Measurements from ENCODE around the gene MLST8.

The MLST8 gene

DNA sequence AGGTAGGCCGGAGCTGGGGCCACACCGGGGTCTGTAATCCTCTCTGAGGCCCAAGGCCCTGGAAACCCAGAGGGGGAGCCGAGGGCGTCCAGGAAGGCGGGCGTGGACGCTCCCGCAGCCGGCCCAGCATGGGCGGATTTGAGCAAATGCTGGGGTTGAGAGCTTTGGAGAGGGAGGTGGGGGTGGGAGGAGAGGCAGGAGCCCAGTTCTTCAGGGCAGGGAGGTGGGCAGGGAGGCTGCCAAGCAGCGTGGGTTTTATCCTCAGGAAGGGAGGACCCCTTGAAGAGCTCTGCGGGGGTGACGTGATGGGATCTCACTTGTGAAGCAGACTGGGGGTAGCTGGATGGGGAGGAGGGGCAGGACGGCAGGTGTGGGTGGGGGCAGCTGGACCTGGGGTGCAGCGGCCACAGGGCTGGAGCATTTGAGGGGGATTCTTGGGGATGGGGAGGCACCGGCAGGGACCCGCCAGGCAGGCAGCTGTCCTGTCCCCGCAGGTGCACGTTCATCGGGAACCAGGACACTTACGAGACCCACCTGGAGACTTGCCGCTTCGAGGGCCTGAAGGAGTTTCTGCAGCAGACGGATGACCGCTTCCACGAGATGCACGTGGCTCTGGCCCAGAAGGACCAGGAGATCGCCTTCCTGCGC lies 32.4 kb upstream of the MLST8 start:
- no peaks in the 10 kb centered on the region for H3K4me1 ChIP-seq (ENCODE audit: control insufficient read depth, insufficient read depth, low read length)
- POLR2A ChIA-PET = interaction anchor here (0.6 to 3.2 kb wide), 6 partner anchors 11 to 277 kb away, joined by 3 to 18 read pairs (median 4); partner anchors contain the start of genes PGP and TRAF7
- TF ChIP-seq EGR2 (tag by site-specific recombination; IDR thresholded peaks at IDR 0.05; ENCODE audit: low read depth) = peak; percentile 90
- TF ChIP-seq, protein P1, sequence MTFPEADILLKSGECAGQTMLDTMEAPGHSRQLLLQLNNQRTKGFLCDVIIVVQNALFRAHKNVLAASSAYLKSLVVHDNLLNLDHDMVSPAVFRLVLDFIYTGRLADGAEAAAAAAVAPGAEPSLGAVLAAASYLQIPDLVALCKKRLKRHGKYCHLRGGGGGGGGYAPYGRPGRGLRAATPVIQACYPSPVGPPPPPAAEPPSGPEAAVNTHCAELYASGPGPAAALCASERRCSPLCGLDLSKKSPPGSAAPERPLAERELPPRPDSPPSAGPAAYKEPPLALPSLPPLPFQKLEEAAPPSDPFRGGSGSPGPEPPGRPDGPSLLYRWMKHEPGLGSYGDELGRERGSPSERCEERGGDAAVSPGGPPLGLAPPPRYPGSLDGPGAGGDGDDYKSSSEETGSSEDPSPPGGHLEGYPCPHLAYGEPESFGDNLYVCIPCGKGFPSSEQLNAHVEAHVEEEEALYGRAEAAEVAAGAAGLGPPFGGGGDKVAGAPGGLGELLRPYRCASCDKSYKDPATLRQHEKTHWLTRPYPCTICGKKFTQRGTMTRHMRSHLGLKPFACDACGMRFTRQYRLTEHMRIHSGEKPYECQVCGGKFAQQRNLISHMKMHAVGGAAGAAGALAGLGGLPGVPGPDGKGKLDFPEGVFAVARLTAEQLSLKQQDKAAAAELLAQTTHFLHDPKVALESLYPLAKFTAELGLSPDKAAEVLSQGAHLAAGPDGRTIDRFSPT (tag by site-specific recombination; IDR thresholded peaks at IDR 0.05) = 0 out of 2 replicates have a peak, but pooled peaks have one; percentile 12
- TF ChIP-seq, protein P2, sequence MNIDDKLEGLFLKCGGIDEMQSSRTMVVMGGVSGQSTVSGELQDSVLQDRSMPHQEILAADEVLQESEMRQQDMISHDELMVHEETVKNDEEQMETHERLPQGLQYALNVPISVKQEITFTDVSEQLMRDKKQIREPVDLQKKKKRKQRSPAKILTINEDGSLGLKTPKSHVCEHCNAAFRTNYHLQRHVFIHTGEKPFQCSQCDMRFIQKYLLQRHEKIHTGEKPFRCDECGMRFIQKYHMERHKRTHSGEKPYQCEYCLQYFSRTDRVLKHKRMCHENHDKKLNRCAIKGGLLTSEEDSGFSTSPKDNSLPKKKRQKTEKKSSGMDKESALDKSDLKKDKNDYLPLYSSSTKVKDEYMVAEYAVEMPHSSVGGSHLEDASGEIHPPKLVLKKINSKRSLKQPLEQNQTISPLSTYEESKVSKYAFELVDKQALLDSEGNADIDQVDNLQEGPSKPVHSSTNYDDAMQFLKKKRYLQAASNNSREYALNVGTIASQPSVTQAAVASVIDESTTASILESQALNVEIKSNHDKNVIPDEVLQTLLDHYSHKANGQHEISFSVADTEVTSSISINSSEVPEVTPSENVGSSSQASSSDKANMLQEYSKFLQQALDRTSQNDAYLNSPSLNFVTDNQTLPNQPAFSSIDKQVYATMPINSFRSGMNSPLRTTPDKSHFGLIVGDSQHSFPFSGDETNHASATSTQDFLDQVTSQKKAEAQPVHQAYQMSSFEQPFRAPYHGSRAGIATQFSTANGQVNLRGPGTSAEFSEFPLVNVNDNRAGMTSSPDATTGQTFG (tag by site-specific recombination; IDR thresholded peaks at IDR 0.05; ENCODE audit: borderline replicate concordance) = no peak
- peak; percentile 86 for TF ChIP-seq ZFHX2 (tag by site-specific recombination; conservative IDR thresholded peaks at IDR 0.05)
- TF ChIP-seq SP2 (tag by site-specific recombination; IDR thresholded peaks at IDR 0.05) = no peak
- TF ChIP-seq, protein P3, sequence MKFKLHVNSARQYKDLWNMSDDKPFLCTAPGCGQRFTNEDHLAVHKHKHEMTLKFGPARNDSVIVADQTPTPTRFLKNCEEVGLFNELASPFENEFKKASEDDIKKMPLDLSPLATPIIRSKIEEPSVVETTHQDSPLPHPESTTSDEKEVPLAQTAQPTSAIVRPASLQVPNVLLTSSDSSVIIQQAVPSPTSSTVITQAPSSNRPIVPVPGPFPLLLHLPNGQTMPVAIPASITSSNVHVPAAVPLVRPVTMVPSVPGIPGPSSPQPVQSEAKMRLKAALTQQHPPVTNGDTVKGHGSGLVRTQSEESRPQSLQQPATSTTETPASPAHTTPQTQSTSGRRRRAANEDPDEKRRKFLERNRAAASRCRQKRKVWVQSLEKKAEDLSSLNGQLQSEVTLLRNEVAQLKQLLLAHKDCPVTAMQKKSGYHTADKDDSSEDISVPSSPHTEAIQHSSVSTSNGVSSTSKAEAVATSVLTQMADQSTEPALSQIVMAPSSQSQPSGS (tag by site-specific recombination; IDR thresholded peaks at IDR 0.05; ENCODE audit: low read depth) = no peak
- no peak for TF ChIP-seq ZNF121 (tag by site-specific recombination; IDR thresholded peaks at IDR 0.05)
- no peak overlapping the region for H3K4me3 ChIP-seq (ENCODE audit: low read depth, low read length)
- H3K9me3 ChIP-seq (ENCODE audit: control insufficient read depth, insufficient read depth, low read depth, low read length) = no peaks in the 10 kb centered on the region
- H3K27ac ChIP-seq (ENCODE audit: extremely low read depth, low read depth, low read length) = no peak overlapping the region
- CTCF ChIA-PET = no interaction called here
- peaks cover 0 to 63% of the 10 kb centered on the region in 2 experiments; a peak in 2 of 3 replicates for H3K36me3 ChIP-seq (ENCODE audit: control insufficient read depth in 2 of 2, insufficient read depth in 1 of 2, low read length in 2 of 2)

DNA sequence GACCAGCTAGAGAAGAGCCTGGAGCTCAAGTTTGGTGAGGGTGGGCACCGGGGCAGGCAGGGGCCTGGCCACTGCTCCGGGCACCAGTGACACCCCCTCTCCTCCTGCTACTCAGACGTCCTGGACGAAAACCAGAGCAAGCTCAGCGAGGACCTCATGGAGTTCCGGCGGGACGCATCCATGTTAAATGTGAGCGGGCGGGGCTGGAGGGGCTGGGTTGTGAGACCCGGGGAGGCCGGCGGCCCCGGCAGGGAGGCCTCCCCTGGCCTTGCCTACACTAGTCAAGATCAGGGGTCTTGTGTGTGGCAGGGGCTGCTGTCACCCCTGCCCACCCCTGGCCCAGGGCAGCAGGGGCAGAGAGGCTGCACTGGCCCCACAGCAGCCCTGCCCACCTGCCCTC lies 31.9 kb upstream of the MLST8 start:
- CTCF ChIA-PET = no interaction called here
- POLR2A ChIA-PET = interaction anchor here (0.6 to 3.2 kb wide), 5 partner anchors 11 to 240 kb away, joined by 3 to 18 read pairs (median 5); partner anchors contain the start of genes PGP and TRAF7
- TF ChIP-seq ZNF366 (tag by site-specific recombination; conservative IDR thresholded peaks at IDR 0.05) (no peak), ZNF146 (tag by site-specific recombination; IDR thresholded peaks at IDR 0.05) (no peak), SP7 (tag by site-specific recombination; IDR thresholded peaks at IDR 0.05) (no peak)
- H3K4me1 ChIP-seq (ENCODE audit: control insufficient read depth, insufficient read depth, low read length) = no peaks in the 10 kb centered on the region
- H3K4me3 ChIP-seq (ENCODE audit: low read depth, low read length) = no peak overlapping the region
- no peaks in the 10 kb centered on the region for H3K9me3 ChIP-seq (ENCODE audit: control insufficient read depth, insufficient read depth, low read depth, low read length)
- peaks cover 0 to 62% of the 10 kb centered on the region in 2 experiments; a peak in 2 of 3 replicates for H3K36me3 ChIP-seq (ENCODE audit: control insufficient read depth in 2 of 2, insufficient read depth in 1 of 2, low read length in 2 of 2)
- no peak overlapping the region for H3K27ac ChIP-seq (ENCODE audit: extremely low read depth, low read depth, low read length)

DNA sequence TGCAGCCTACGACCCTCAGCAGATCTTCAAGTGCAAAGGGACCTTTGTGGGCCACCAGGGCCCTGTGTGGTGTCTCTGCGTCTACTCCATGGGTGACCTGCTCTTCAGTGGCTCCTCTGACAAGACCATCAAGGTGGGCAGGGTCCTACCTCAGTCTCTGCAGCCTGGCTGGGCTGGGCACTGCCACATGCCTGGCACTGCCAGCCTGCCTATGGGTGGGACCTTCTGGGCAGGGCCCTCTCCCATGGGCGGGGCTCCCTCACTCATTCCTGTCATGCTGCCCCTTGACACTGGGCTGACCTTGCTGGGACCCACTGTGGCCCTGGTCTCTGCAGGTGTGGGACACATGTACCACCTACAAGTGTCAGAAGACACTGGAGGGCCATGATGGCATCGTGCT lies 31.3 kb upstream of the MLST8 start:
- H3K36me3 ChIP-seq (ENCODE audit: control insufficient read depth in 2 of 2, insufficient read depth in 1 of 2, low read length in 2 of 2) = peaks cover 0 to 60% of the 10 kb centered on the region in 2 experiments; a peak in 1 of 3 replicates
- CTCF ChIA-PET = no interaction called here
- no peak for TF ChIP-seq YY1 (tag by site-specific recombination; IDR thresholded peaks at IDR 0.05)
- no peak for TF ChIP-seq IKZF3 (tag by site-specific recombination; IDR thresholded peaks at IDR 0.05)
- TF ChIP-seq, protein P4, sequence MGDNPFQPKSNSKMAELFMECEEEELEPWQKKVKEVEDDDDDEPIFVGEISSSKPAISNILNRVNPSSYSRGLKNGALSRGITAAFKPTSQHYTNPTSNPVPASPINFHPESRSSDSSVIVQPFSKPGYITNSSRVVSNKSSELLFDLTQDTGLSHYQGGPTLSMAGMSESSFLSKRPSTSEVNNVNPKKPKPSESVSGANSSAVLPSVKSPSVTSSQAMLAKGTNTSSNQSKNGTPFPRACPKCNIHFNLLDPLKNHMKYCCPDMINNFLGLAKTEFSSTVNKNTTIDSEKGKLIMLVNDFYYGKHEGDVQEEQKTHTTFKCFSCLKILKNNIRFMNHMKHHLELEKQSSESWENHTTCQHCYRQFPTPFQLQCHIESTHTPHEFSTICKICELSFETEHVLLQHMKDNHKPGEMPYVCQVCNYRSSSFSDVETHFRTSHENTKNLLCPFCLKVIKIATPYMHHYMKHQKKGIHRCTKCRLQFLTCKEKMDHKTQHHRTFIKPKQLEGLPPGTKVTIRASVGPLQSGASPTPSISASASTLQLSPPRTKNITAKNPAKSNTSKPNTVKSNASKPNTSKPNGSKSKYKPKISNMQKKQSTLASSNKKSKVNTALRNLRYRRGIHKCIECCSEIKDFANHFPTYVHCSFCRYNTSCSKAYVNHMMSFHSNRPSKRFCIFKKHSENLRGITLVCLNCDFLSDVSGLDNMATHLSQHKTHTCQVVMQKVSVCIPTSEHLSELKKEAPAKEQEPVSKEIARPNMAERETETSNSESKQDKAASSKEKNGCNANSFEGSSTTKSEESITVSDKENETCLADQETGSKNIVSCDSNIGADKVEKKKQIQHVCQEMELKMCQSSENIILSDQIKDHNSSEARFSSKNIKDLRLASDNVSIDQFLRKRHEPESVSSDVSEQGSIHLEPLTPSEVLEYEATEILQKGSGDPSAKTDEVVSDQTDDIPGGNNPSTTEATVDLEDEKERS (tag by site-specific recombination; IDR thresholded peaks at IDR 0.05) = no peak
- TF ChIP-seq, protein P1 (tag by site-specific recombination; IDR thresholded peaks at IDR 0.05) = peak; percentile 93

More for the DNA sequence above, 31.3 kb upstream of the MLST8 start:
- Histone ChIP-seq H3K27ac (ENCODE audit: extremely low read depth, low read depth, low read length) (no peak overlapping the region), H3K9me3 (ENCODE audit: control insufficient read depth, insufficient read depth, low read depth, low read length) (no peaks in the 10 kb centered on the region), H3K4me3 (ENCODE audit: low read depth, low read length) (no peak overlapping the region), H3K4me1 (ENCODE audit: control insufficient read depth, insufficient read depth, low read length) (no peaks in the 10 kb centered on the region)
- POLR2A ChIA-PET = interaction anchor here (1.6 to 2.7 kb wide), 2 partner anchors 19 to 41 kb away, joined by 5 to 18 read pairs; partner anchors contain the start of genes PGP and TRAF7

Measured in HEK293 (cell line).